Inferior parietal cortex (tissue), 1 donor: ENCODE results near the gene RPS16.

ENCODE experiments used
- DNase-seq: peaks from one replicate; pipeline ENCODE4 v3.0.0-alpha.2; 2016; ENCODE audit errors: extremely low spot score

Gene RPS16

GRCh38 chr19:39407660-39408391 is 27.9 kb downstream of the RPS16 start:
- DNase-seq, result no peak

- DNase-seq, result no peak
Measured at GRCh38 chr19:39407410-39407659, 28.4 kb downstream of the RPS16 start.

- DNase-seq, result peak; percentile 53
Measured at GRCh38 chr19:39406656-39407409, 28.9 kb downstream of the RPS16 start, which contains the start of gene ZFP36. Gene ZFP36, plus strand, starts transcription at chr19:39406847. Its CDS starts 58 bp downstream, at chr19:39406905.

- no peak for DNase-seq
Measured at GRCh38 chr19:39405958-39406655, 29.6 kb downstream of the RPS16 start.

GRCh38 chr19:39405261-39405957 is 30.3 kb downstream of the RPS16 start:
- no peak for DNase-seq

- DNase-seq, result no peak
Measured at GRCh38 chr19:39403331-39404312, 32.1 kb downstream of the RPS16 start.

GRCh38 chr19:39402346-39403300 is 33.1 kb downstream of the RPS16 start:
- peak; percentile 48 for DNase-seq

- no peak for DNase-seq
Measured at GRCh38 chr19:39401549-39402345, 34.0 kb downstream of the RPS16 start.

- DNase-seq, result no peak
Measured at GRCh38 chr19:39401070-39401548, 34.6 kb downstream of the RPS16 start.

GRCh38 chr19:39400061-39400460 is 35.7 kb downstream of the RPS16 start:
- no peak for DNase-seq

- no peak for DNase-seq
Measured at GRCh38 chr19:39399668-39400050, 36.1 kb downstream of the RPS16 start.

- DNase-seq, result no peak
Measured at GRCh38 chr19:39398297-39398864, 37.4 kb downstream of the RPS16 start.

- peak; percentile 81 for DNase-seq
Measured at GRCh38 chr19:39397360-39398296, 38.1 kb downstream of the RPS16 start.

- peak; percentile 100 for DNase-seq
Measured at GRCh38 chr19:39390751-39391437, 44.9 kb downstream of the RPS16 start, which contains the start of the genes MED29 and PAF1. Gene MED29, plus strand, starts transcription at chr19:39391378. Its CDS starts 45 bp downstream, at chr19:39391423. Gene PAF1, minus strand, starts transcription at chr19:39391106. Its CDS starts 242 bp downstream, at chr19:39390864.

- no peak for DNase-seq
Measured at GRCh38 chr19:39390451-39390750, 45.3 kb downstream of the RPS16 start.

GRCh38 chr19:39389631-39390414 is 45.9 kb downstream of the RPS16 start:
- no peak for DNase-seq
